CD4-positive, alpha-beta T cell treated with Interleukin-4 for 4 hours (primary cell): ENCODE data around the gene XPNPEP2.

Experiments used
- DNase-seq: peaks from one replicate; pipeline ENCODE4 v3.0.0-alpha.2; 2020

Gene XPNPEP2

DNA sequence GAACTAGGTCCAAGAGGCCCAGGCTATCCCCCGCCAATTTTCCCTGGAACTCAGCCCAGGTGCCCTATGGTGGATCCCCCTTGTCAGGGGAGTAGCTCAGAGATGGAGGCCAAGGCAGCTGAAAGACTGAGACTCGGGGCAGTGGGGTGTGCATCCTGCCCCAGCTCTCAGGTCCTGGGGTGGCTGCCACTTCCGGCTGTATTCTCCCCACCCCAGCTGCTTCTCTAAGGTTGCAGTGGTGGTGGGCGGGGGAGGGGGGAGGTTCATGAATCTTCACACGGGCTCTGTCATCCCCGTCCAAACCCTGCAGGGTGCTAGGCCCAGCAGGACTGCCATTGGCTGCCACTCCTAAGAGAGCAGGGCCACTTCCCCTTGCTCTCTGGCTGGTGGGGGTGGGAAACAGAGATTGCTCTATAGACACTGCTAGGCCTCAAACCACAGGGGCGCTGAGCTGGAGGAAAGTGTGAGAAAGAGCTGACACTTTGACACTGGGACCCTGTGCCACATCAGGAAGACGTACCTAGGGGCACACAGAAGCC, 42.4 kb downstream of the XPNPEP2 start:
- DNase-seq = peak; percentile 88

DNA sequence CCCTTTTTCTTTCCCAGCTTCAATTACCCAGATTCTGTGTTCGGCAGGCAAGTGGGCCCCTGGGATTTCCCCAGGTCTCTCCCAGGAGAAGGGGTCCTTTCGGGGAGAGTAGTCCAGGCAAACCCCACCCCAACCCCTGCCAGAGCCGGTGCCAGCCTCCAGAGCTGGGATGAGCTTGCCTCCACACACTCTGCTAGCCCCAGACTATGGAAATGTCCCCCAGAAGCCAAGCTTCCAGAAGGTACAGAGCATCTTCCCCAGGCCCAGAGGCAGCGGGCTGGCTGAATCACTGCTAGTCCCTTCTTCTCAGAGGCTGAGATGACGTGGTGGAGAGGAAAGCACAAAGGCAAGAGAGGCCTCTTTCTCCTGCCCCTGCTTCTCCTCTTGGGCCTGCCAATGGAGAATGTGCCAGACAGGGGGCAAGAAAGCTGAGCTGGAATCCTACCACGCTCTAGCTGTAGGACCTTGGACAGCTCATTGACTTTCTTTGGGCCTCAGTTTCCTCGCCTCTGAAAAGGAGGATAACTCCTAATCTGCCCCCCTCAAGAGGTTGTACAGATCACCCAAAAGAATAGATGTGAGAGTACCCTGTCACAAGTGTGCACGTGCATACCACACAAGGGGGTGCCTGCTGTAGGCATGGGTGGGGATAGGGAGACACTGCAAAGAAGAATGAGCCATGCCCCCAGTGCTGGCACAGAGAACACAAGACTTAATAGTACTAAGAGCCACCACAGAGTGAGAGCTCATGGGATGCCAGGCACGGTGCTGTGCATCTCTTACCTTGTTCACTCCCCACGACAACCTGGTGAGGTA, 43.1 kb downstream of the XPNPEP2 start:
- DNase-seq = no peak

- DNase-seq = no peak
These were observed 43.9 kb downstream of the XPNPEP2 start for GRCh38 chrX:129782706-129783105.

- peak; percentile 24 for DNase-seq
These were observed 44.5 kb downstream of the XPNPEP2 start for GRCh38 chrX:129783291-129783713.

GRCh38 chrX:129784371-129784770, 45.6 kb downstream of the XPNPEP2 start:
- no peak for DNase-seq

GRCh38 chrX:129785160-129785947, 46.6 kb downstream of the XPNPEP2 start:
- DNase-seq = no peak

DNA sequence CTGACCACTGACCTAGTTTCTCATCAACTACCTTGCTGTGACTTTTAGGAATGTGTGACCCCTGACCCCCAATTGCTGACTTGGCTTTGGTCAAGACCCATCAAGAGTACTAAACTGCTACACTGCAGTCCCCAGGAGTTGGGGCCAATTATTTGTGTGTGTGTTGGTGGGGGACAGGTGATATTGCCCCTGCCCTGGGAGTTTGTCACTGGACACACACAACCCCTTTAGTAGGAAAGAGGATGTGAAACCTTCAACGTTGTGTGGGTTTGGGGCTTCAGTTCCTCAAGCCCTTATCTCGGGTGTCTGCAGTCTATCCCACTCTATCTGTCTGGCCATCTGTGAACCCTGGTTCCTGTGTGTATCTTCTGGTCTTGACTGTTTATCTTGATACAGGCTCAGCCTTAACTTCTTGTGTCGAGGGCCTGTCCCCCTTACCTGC, 47.5 kb downstream of the XPNPEP2 start:
- no peak for DNase-seq

GRCh38 chrX:129787336-129788055, 48.7 kb downstream of the XPNPEP2 start:
- no peak for DNase-seq

GRCh38 chrX:129788527-129788926, 49.7 kb downstream of the XPNPEP2 start:
- no peak for DNase-seq

DNA sequence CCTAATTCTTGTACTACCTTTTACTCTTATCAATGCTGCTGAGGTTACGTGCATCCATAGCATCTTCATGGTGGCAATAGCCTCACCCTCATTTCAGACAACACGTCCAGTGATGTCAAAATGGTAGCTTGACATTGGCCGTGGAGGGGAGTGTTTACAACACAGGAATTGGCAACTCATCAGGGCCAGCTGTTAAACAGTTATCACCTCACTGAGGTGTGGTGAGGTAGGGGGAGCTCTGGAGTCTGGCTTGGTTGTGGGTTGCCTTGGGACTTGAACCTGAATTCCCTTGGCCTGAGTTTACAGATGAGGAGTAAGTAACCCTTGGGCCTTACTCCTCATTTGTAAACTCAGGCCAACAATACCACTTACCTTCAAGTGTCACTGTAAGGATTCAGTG, 51.4 kb downstream of the XPNPEP2 start:
- DNase-seq = no peak

DNA sequence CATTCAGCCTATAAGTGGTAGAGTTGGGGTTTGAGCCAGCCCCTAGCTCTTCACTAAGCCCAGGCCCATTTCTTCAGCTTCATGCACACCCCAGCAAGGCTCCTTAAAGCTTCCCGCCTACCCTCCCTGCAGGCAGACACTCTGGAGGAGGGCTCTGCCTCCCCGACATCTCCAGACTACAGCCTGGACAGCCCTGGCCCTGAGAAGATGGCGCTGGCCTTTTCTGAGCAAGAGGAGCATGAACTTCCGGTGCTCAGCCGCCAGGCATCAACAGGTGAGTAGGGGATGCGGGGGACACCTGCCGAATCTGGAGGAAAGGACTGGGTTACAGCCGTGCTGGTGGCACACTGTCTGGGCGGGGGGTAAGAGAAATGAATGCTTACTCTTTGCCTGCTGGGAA, 52.0 kb downstream of the XPNPEP2 start:
- DNase-seq = no peak

DNA sequence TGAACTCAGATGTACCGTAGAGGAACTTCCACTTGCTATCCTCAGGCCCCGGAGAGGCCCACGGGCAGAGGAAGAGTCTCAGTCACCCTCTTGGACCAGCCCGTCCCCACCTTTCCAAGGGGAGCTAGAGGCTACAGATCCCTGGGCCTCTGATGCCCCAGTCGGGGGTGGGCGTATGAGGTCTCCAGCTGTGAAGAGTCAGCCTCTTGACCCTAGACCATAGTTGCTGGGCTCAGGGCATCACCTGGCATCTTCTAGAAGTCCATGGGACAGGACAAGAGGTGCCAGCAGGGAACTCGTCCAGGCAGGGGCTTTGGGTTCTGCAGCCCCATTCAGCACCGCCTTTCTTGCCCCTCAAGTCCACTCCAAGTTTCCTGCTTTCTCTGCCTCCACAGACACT, 52.6 kb downstream of the XPNPEP2 start:
- DNase-seq = no peak

DNA sequence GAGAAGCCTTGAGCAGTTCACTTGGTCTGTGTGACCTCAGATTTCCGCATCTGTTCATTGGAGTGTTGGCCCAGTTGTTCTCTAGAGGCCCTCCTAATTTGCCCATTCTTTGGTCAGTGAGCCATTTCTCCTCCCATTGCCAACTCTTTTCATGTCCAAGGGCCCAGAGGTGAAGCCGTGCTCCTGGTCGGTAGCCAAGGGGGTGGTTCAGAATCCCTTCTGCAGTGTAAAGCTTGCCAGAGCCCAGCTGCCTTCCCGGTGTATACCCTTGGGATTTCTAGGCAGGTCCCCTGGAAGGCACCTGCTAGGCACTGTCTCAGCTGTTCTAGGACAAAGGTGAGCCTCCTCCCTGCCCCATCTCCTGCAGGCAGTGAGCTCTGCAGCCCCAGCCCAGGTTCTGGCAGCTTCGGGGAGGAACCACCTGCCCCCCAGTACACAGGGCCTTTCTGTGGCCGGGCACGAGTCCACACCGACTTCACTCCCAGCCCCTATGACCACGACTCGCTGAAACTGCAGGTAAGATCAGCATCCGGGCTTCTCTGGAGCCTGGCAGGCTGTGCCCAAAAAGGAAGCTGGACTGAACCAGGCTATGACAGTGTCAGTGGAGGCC, 53.3 kb downstream of the XPNPEP2 start:
- no peak for DNase-seq

DNA sequence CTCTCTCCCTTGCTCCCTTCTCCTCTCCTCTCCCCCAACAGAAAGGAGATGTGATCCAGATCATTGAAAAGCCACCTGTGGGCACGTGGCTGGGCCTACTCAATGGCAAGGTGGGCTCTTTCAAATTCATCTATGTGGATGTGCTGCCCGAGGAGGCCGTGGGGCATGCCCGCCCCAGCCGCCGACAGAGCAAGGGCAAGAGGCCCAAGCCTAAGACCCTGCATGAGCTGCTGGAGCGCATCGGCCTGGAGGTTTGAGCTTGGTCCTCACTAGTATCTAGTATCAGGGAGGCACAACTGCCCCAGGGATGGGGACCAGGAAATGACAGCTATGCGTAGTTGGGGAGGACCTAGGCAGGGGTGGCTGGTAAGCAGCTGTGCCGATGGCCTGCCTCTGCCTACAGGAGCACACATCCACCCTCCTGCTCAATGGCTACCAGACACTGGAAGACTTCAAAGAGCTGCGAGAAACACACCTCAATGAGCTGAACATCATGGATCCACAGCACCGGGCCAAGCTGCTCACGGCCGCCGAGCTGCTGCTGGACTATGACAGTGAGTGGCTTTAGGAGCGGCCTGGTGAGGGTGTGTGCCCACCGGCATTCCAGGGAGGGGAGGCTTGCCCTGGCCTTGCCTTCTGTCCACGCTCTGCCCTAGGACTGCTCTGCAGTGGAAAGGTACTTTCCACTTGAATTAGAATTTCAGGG, 54.0 kb downstream of the XPNPEP2 start:
- no peak for DNase-seq

GRCh38 chrX:129793604-129794191, 54.9 kb downstream of the XPNPEP2 start:
- no peak for DNase-seq

DNA sequence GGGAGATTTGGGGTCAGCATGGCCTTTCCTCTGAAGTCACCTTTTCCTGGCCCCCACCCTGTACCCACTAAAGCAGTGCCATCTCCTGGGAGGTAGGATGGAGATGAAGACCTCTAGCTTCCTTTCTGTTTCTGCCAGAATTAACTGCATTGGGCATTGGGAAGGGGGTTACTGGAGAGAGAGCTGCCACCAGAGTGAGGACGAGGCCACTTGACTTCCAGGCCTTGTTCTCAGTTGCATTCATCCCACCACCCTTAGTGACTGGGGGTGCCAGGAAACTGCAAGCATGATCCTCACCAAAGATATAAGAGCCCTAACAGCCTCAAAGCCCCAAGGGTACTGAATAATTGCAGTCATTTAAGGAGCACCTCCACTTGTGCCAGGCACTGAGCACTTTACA, 56.8 kb downstream of the XPNPEP2 start:
- DNase-seq = no peak

DNA sequence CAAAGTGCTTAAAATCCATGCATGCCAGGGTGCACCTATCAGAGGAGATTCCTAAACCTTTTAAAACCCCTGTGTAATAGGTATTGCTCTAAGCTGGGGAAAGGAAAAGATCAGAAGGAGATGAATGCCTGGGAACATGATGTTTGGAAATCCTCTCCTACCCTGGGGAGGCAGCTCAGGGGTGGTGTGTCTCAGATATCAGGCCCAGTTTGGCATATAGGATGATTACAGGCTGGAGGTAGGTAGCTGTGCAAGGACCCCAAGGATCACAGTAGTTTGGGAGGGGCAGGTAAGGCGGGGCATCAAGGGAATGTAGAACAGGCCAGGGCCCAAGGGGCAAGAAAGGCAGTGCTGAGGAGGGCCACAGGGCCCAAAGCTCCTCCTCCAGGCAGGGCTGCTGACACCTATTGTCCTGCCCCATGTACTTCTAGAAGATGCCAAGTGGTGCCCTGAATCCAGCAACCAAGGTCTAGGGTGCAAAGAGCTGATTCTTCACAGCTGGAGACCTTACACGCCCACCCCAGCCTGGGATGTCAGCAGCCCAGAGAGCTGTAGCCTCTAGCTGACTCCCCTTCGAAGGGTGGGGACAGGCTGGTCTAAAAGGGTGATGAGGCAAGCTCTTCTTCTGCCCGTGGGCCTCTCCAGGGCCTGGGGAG, 58.6 kb downstream of the XPNPEP2 start:
- DNase-seq = no peak

DNA sequence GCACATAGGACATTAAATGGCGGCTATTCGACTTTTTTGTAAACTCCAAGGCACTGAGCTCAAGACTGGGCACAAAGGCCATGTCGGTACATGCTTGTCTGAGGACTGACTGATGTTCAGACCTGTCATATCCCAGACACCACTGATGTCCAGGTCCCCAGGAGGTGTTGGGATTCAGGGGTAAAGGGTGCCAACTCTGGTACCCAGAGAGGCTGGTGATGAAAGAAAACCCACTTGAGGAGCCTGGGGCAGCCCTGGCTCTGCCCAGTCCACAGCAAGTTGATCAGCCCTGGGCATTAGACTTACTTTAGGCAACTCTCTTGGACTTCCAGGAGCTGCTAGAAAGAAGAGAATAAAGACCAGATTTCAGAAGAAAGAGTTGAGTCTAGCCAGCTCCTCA, 59.7 kb downstream of the XPNPEP2 start:
- no peak for DNase-seq

DNA sequence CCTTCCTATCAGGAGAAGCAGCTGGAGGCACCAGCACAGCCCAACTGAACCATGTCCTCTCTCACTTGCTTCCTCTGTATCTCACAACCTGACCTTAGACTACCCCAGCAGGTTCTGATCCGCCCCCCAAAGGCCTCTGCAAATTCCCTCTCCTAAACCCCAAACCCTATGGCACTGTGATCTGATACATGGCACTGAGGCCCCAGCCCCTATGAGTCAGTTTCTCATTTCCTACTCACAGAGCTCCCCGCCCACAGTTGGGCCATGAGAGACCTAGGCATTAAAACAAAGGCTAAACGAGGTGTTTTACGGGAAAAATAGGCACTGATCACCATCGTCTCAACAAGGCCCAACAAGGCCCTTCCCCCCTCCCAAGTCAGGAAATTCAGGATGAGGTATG, 60.1 kb downstream of the XPNPEP2 start:
- no peak for DNase-seq

GRCh38 chrX:129800186-129800585, 61.4 kb downstream of the XPNPEP2 start:
- no peak for DNase-seq

GRCh38 chrX:129802863-129803262, 64.1 kb downstream of the XPNPEP2 start:
- no peak for DNase-seq
